HG02610 (cell line): ENCODE measurements around the gene CATSPERD.
A peak's percentile ranks its signal among the peaks of the same experiment; 100 is the strongest.

Source experiments
- ATAC-seq: cut with Tn5 transposase; IDR thresholded peaks from one replicate; pipeline ENCODE4 v1.9.1; 2021; ENCODE audit warnings: mild to moderate bottlenecking, moderate library complexity; ENCODE audit not compliant: unreplicated experiment

CATSPERD gene

GRCh38 chr19:5782945-5783919, 62.8 kb downstream of the CATSPERD start:
- ATAC-seq, result no peak

- no peak for ATAC-seq
Observed at GRCh38 chr19:5784581-5785147, 64.2 kb downstream of the CATSPERD start, which contains the start of gene PRR22. TSS of gene PRR22 (minus strand) at chr19:5784746. CDS start at chr19:5784660, 86 bp downstream.

GRCh38 chr19:5785423-5785822, 65.0 kb downstream of the CATSPERD start:
- ATAC-seq, result no peak

GRCh38 chr19:5786593-5787408, 66.4 kb downstream of the CATSPERD start:
- no peak for ATAC-seq

GRCh38 chr19:5787409-5788182, 67.2 kb downstream of the CATSPERD start:
- ATAC-seq, result no peak

- ATAC-seq, result no peak
Observed at GRCh38 chr19:5788422-5788821, 68.0 kb downstream of the CATSPERD start.

- no peak for ATAC-seq
Observed at GRCh38 chr19:5789351-5789761, 68.9 kb downstream of the CATSPERD start.

- no peak for ATAC-seq
Observed at GRCh38 chr19:5789886-5790558, 69.6 kb downstream of the CATSPERD start.

- ATAC-seq, result peak; percentile 85
Observed at GRCh38 chr19:5790559-5791520, 70.4 kb downstream of the CATSPERD start, which contains the start of gene DUS3L. TSS of gene DUS3L (minus strand) at chr19:5791163. CDS start at chr19:5791141, 22 bp downstream.

GRCh38 chr19:5792224-5792623, 71.8 kb downstream of the CATSPERD start:
- no peak for ATAC-seq

GRCh38 chr19:5793188-5793587, 72.8 kb downstream of the CATSPERD start:
- ATAC-seq, result no peak

- no peak for ATAC-seq
Observed at GRCh38 chr19:5795382-5795919, 75.0 kb downstream of the CATSPERD start.

- ATAC-seq, result no peak
Observed at GRCh38 chr19:5798244-5798643, 77.8 kb downstream of the CATSPERD start.

GRCh38 chr19:5799247-5800241, 79.1 kb downstream of the CATSPERD start:
- no peak for ATAC-seq

GRCh38 chr19:5800361-5801270, 80.2 kb downstream of the CATSPERD start:
- ATAC-seq, result no peak
